Mucosa of stomach (tissue), 1 donor: Measurements from ENCODE around the gene PFN1.

Source experiments
- H3K27me3 ChIP-seq: one replicate; pipeline ENCODE4 v1.7.0; 2013; ENCODE audit warnings: mild to moderate bottlenecking, low read length; ENCODE audit not compliant: control insufficient read depth, insufficient read depth
- H3K36me3 ChIP-seq: one replicate; pipeline ENCODE4 v1.7.0; 2013; ENCODE audit warnings: low read length; ENCODE audit not compliant: control insufficient read depth, insufficient read depth
- H3K4me1 ChIP-seq: one replicate; pipeline ENCODE4 v1.7.0; 2013; ENCODE audit warnings: mild to moderate bottlenecking, low read length; ENCODE audit not compliant: control insufficient read depth, insufficient read depth
- H3K4me3 ChIP-seq: one replicate; pipeline ENCODE4 v1.7.0; 2013; ENCODE audit warnings: low read length
- H3K9ac ChIP-seq: one replicate; pipeline ENCODE4 v1.7.0; 2013; ENCODE audit warnings: mild to moderate bottlenecking, low read length, moderate library complexity
- H3K9me3 ChIP-seq: one replicate; pipeline ENCODE4 v1.7.0; 2013; ENCODE audit warnings: mild to moderate bottlenecking, low read length, moderate library complexity; ENCODE audit not compliant: control insufficient read depth
- donor health status: Pancreatic carcinoma.

Gene PFN1

GRCh38 chr17:4948166-4948930 is at the start of gene PFN1:
TSS of gene PFN1 (minus strand) at chr17:4948530. CDS start at chr17:4948394, 136 bp downstream.
- H3K4me1 ChIP-seq: peaks cover 38% of the 10 kb centered on the region
- H3K36me3 ChIP-seq: peaks cover 5% of the 10 kb centered on the region
- H3K27me3 ChIP-seq: no peaks in the 10 kb centered on the region
- peak within 1 kb of the TSS; percentile 84 for H3K4me3 ChIP-seq
- no peaks in the 10 kb centered on the region for H3K9me3 ChIP-seq
- peak within 1 kb of the TSS; percentile 99 for H3K9ac ChIP-seq

- Histone ChIP-seq H3K4me1 (peaks cover 27% of the 10 kb centered on the region), H3K9me3 (no peaks in the 10 kb centered on the region), H3K36me3 (peaks cover 10% of the 10 kb centered on the region), H3K27me3 (no peaks in the 10 kb centered on the region), H3K9ac (peak within 1 kb of the TSS; percentile 87), H3K4me3 (peak within 1 kb of the TSS; percentile 90)
Measured at GRCh38 chr17:4997302-4998026, 49.1 kb upstream of the PFN1 start, which contains the start of the genes INCA1 and KIF1C. TSS of gene INCA1 (minus strand) at chr17:4997522. CDS start at chr17:4994437, 3,085 bp downstream. TSS of gene KIF1C (plus strand) at chr17:4997950. CDS start at chr17:5000247, 2,297 bp downstream.

- Histone ChIP-seq H3K9ac (no peak overlapping the region), H3K4me3 (no peak overlapping the region), H3K36me3 (no peaks in the 10 kb centered on the region), H3K27me3 (no peaks in the 10 kb centered on the region), H3K9me3 (no peaks in the 10 kb centered on the region), H3K4me1 (peaks cover 14% of the 10 kb centered on the region)
Measured at GRCh38 chr17:4994081-4994595, 45.8 kb upstream of the PFN1 start.

GRCh38 chr17:4987767-4988567 is 39.6 kb upstream of the PFN1 start:
- Histone ChIP-seq H3K4me3 (peak overlapping the region; percentile 83), H3K4me1 (peaks cover 21% of the 10 kb centered on the region), H3K9ac (peak overlapping the region; percentile 86), H3K9me3 (no peaks in the 10 kb centered on the region), H3K27me3 (no peaks in the 10 kb centered on the region), H3K36me3 (no peaks in the 10 kb centered on the region)

- Histone ChIP-seq H3K27me3 (no peaks in the 10 kb centered on the region), H3K9me3 (no peaks in the 10 kb centered on the region), H3K36me3 (peaks cover 3% of the 10 kb centered on the region), H3K9ac (peak within 1 kb of the TSS; percentile 86), H3K4me3 (peak within 1 kb of the TSS; percentile 83), H3K4me1 (peaks cover 21% of the 10 kb centered on the region)
Measured at GRCh38 chr17:4986951-4987766, 38.8 kb upstream of the PFN1 start, which contains the start of gene CAMTA2. TSS of gene CAMTA2 (minus strand) at chr17:4987675. CDS start at chr17:4986222, 1,453 bp downstream.

- peaks cover 21% of the 10 kb centered on the region for H3K4me1 ChIP-seq
- no peaks in the 10 kb centered on the region for H3K27me3 ChIP-seq
- peak overlapping the region; percentile 83 for H3K4me3 ChIP-seq
- peaks cover 3% of the 10 kb centered on the region for H3K36me3 ChIP-seq
- H3K9me3 ChIP-seq: no peaks in the 10 kb centered on the region
- peak overlapping the region; percentile 86 for H3K9ac ChIP-seq
Measured at GRCh38 chr17:4986403-4986802, 38.1 kb upstream of the PFN1 start.

- Histone ChIP-seq H3K27me3 (no peaks in the 10 kb centered on the region), H3K36me3 (peaks cover 22% of the 10 kb centered on the region), H3K9ac (no peak overlapping the region), H3K4me3 (no peak overlapping the region), H3K4me1 (peaks cover 20% of the 10 kb centered on the region), H3K9me3 (no peaks in the 10 kb centered on the region)
Measured at GRCh38 chr17:4982305-4982704, 34.0 kb upstream of the PFN1 start.

GRCh38 chr17:4980644-4981216 is 32.4 kb upstream of the PFN1 start:
- Histone ChIP-seq H3K27me3 (no peaks in the 10 kb centered on the region), H3K9ac (no peak overlapping the region), H3K36me3 (peaks cover 22% of the 10 kb centered on the region), H3K9me3 (no peaks in the 10 kb centered on the region), H3K4me3 (no peak overlapping the region), H3K4me1 (peaks cover 8% of the 10 kb centered on the region)

GRCh38 chr17:4978726-4979125 is 30.4 kb upstream of the PFN1 start:
- H3K9me3 ChIP-seq: no peaks in the 10 kb centered on the region
- no peak overlapping the region for H3K9ac ChIP-seq
- peaks cover 33% of the 10 kb centered on the region for H3K36me3 ChIP-seq
- peaks cover 8% of the 10 kb centered on the region for H3K4me1 ChIP-seq
- no peaks in the 10 kb centered on the region for H3K27me3 ChIP-seq
- no peak overlapping the region for H3K4me3 ChIP-seq

GRCh38 chr17:4974115-4974670 is 25.9 kb upstream of the PFN1 start:
- Histone ChIP-seq H3K9me3 (no peaks in the 10 kb centered on the region), H3K27me3 (no peaks in the 10 kb centered on the region), H3K4me3 (no peak overlapping the region), H3K9ac (no peak overlapping the region), H3K36me3 (peaks cover 22% of the 10 kb centered on the region), H3K4me1 (peaks cover 2% of the 10 kb centered on the region)
